ENCODE measurements around the gene RBM23. TPM values are rescaled to one million over a fixed set of nuclear protein-coding genes. Genes with fewer than 3 reads are reported as not detected.
A peak's percentile ranks its signal among the peaks of the same experiment; 100 is the strongest.

RBM23 gene
- total RNA-seq, 2 donors from 2014 or later: 170 to 463 TPM

- H3K9me3 ChIP-seq: no peaks in the 10 kb centered on the region
- intact Hi-C loops (cut with DNase I): loop anchor here (10.0 kb wide), 1 partner anchor 462 kb away; no protein-coding TSS in a partner anchor
- DNase-seq (ENCODE audit: low spot score): no peak
- H3K27ac ChIP-seq: peak overlapping the region; percentile 20 to 72
- H3K36me3 ChIP-seq: peaks cover 14 to 31% of the 10 kb centered on the region in 2 donors
- no peaks in the 10 kb centered on the region for H3K27me3 ChIP-seq (replicated peaks; ENCODE audit: insufficient read depth)
- H3K4me3 ChIP-seq: no peak overlapping the region
- WGBS: 69% methylated on average over 11 of the region's 11 CpGs
- H3K4me1 ChIP-seq (replicated peaks): peaks cover 15% of the 10 kb centered on the region
- TF ChIP-seq POLR2AphosphoS5 (IDR thresholded peaks at IDR 0.05) (no peak), CTCF (IDR thresholded peaks at IDR 0.05) (no peak), POLR2A (IDR thresholded peaks at IDR 0.05) (no peak)
Measured at GRCh38 chr14:22846811-22847307, 72.1 kb downstream of the RBM23 start.

- no peaks in the 10 kb centered on the region for H3K9me3 ChIP-seq
- DNase-seq (ENCODE audit: low spot score): no peak
- no peaks in the 10 kb centered on the region for H3K27me3 ChIP-seq (replicated peaks; ENCODE audit: insufficient read depth)
- H3K36me3 ChIP-seq: peaks cover 16 to 31% of the 10 kb centered on the region in 2 donors
- TF ChIP-seq POLR2AphosphoS5 (IDR thresholded peaks at IDR 0.05) (no peak), POLR2A (IDR thresholded peaks at IDR 0.05) (no peak), CTCF (IDR thresholded peaks at IDR 0.05) (no peak)
- 74% methylated on average over 26 of the region's 26 CpGs for WGBS
- H3K4me3 ChIP-seq: no peak overlapping the region
- intact Hi-C loops (cut with DNase I): loop anchor here (10.0 kb wide), 1 partner anchor 461 kb away; no protein-coding TSS in a partner anchor
- peak overlapping the region; percentile 14 to 72 for H3K27ac ChIP-seq
- H3K4me1 ChIP-seq (replicated peaks): peaks cover 12% of the 10 kb centered on the region
Measured at GRCh38 chr14:22845821-22846625, 72.9 kb downstream of the RBM23 start.

GRCh38 chr14:22845103-22845394 lies 73.9 kb downstream of the RBM23 start:
- Histone ChIP-seq H3K9me3 (no peaks in the 10 kb centered on the region), H3K36me3 (peaks cover 16 to 31% of the 10 kb centered on the region in 2 donors), H3K27ac (no peak overlapping the region), H3K4me3 (no peak overlapping the region), H3K27me3 (replicated peaks; ENCODE audit: insufficient read depth) (no peaks in the 10 kb centered on the region), H3K4me1 (replicated peaks) (peaks cover 6% of the 10 kb centered on the region)
- 88% methylated on average over 9 of the region's 9 CpGs for WGBS
- no peak for TF ChIP-seq CTCF (IDR thresholded peaks at IDR 0.05)
- no peak for TF ChIP-seq POLR2A (IDR thresholded peaks at IDR 0.05)
- no peak for TF ChIP-seq POLR2AphosphoS5 (IDR thresholded peaks at IDR 0.05)
- intact Hi-C loops (cut with DNase I): loop anchor here (10.0 kb wide), 1 partner anchor 460 kb away; no protein-coding TSS in a partner anchor
- no peak for DNase-seq (ENCODE audit: low spot score)

- H3K4me3 ChIP-seq: no peak overlapping the region
- intact Hi-C loops (cut with DNase I): loop anchor here (10.0 kb wide), 1 partner anchor 460 kb away; no protein-coding TSS in a partner anchor
Measured at GRCh38 chr14:22844221-22845102, 74.5 kb downstream of the RBM23 start.

More at GRCh38 chr14:22844221-22845102, 74.5 kb downstream of the RBM23 start:
- no peak overlapping the region for H3K27ac ChIP-seq
- peaks cover 6% of the 10 kb centered on the region for H3K4me1 ChIP-seq (replicated peaks)
- H3K27me3 ChIP-seq (replicated peaks; ENCODE audit: insufficient read depth): no peaks in the 10 kb centered on the region
- peaks cover 16 to 31% of the 10 kb centered on the region in 2 donors for H3K36me3 ChIP-seq
- no peaks in the 10 kb centered on the region for H3K9me3 ChIP-seq
- WGBS: 88% methylated on average over 22 of the region's 22 CpGs
- TF ChIP-seq POLR2A (IDR thresholded peaks at IDR 0.05) (no peak), POLR2AphosphoS5 (IDR thresholded peaks at IDR 0.05) (no peak)
- no peak for DNase-seq (ENCODE audit: low spot score)

Small RNA genes lying within 50 kb of the gene (small RNA-seq; reads per million reads assigned to genes)
- 0 reads per million in 2 donors for gene RF00019

Other genes with a start within 250 kb of the RBM23 start
- gene OXA1L, start 152.5 kb downstream of the RBM23 start, total RNA-seq: 10 to 100 TPM; 65.2 to 81.9 TPM
- gene SLC7A7, start 103.7 kb downstream of the RBM23 start, total RNA-seq: 1 to 10 TPM; 4.6 to 8.1 TPM
- 100 to 1,000 TPM in 1 of 2 donors, 10 to 100 TPM in 1; 54.5 to 195 TPM for gene MRPL52, start 89.3 kb downstream of the RBM23 start, total RNA-seq
- 10 to 100 TPM; 64.9 to 90.4 TPM for gene MMP14, start 82.6 kb downstream of the RBM23 start, total RNA-seq
- gene LRP10, start 47.4 kb downstream of the RBM23 start, total RNA-seq: 100 to 1,000 TPM; 124 to 150 TPM
- 1 to 10 TPM in 1 of 2 donors, under 1 TPM in 1; 0.62 to 1.0 TPM for gene REM2, start 35.9 kb downstream of the RBM23 start, total RNA-seq
- 10 to 100 TPM; 65.0 to 71.0 TPM for gene PRMT5, start 10.2 kb upstream of the RBM23 start, total RNA-seq
- gene HAUS4, start 37.9 kb upstream of the RBM23 start, total RNA-seq: 10 to 100 TPM; 39.8 to 53.3 TPM
- 10 to 100 TPM; 21.0 to 27.9 TPM for gene AJUBA, start 63.4 kb upstream of the RBM23 start, total RNA-seq
- 10 to 100 TPM; 15.1 to 17.6 TPM for gene C14orf93, start 91.0 kb upstream of the RBM23 start, total RNA-seq
- 100 to 1,000 TPM; 124 to 152 TPM for gene PSMB5, start 115.8 kb upstream of the RBM23 start, total RNA-seq
- not detected for gene PSMB11, start 123.1 kb upstream of the RBM23 start, total RNA-seq
- gene CDH24, start 138.4 kb upstream of the RBM23 start, total RNA-seq: 1 to 10 TPM; 4.0 to 7.2 TPM
- 100 to 1,000 TPM in 1 of 2 donors, 10 to 100 TPM in 1; 86.6 to 168 TPM for gene ACIN1, start 176.0 kb upstream of the RBM23 start, total RNA-seq
- 10 to 100 TPM; 20.3 to 32.3 TPM for gene C14orf119, start 176.4 kb upstream of the RBM23 start, total RNA-seq
- gene CIROP, start 185.8 kb upstream of the RBM23 start, total RNA-seq: not detected
- not detected for gene CEBPE, start 200.1 kb upstream of the RBM23 start, total RNA-seq

Data from prostate gland (tissue), 2 donors.